Bronchial epithelial cell (primary cell): ENCODE data around the gene ADCY9. TPM values are rescaled to one million over a fixed set of nuclear protein-coding genes. Genes with fewer than 3 reads are reported as not detected.

Source experiments
- DNase-seq: peaks from one replicate; pipeline ENCODE4 v3.0.0-alpha.2; 2010; ENCODE audit warnings: low read depth
- FAIRE-seq: peaks from 2 replicates; lab custom pipeline; 2011; peaks lifted over from hg19 to GRCh38; lab: Jason Lieb, UNC
- H3K27me3 ChIP-seq: 2 replicates; pipeline ENCODE4 v1.5.1; 2011; ENCODE audit warnings: low read length; ENCODE audit not compliant: control insufficient read depth, insufficient read depth
- H3K36me3 ChIP-seq: 2 replicates; pipeline ENCODE4 v1.5.1; 2011; ENCODE audit warnings: low read length; ENCODE audit not compliant: control insufficient read depth, insufficient read depth
- H3K4me3 ChIP-seq: 2 replicates; pipeline ENCODE4 v1.5.1; 2011; ENCODE audit warnings: mild to moderate bottlenecking, low read depth, low read length, control low read depth
- total RNA-seq: library from RNA; depleted of rRNA; stranded (reverse); fragments of >200 nt; gene quantifications from 2 replicates; pipeline ENCODE4 v1.2.1, GENCODE V29; 2014
- TF ChIP-seq, protein P1 (sequence below): IDR thresholded peaks from 2 replicates; pipeline ENCODE4 v1.5.1; 2011; ENCODE audit warnings: mild to moderate bottlenecking, moderate library complexity, low read length, control low read depth, inconsistent platforms; ENCODE audit not compliant: insufficient read depth, severe bottlenecking

Gene ADCY9
- total RNA-seq, 1 donor from 2014 or later, result 11.3 TPM

DNA sequence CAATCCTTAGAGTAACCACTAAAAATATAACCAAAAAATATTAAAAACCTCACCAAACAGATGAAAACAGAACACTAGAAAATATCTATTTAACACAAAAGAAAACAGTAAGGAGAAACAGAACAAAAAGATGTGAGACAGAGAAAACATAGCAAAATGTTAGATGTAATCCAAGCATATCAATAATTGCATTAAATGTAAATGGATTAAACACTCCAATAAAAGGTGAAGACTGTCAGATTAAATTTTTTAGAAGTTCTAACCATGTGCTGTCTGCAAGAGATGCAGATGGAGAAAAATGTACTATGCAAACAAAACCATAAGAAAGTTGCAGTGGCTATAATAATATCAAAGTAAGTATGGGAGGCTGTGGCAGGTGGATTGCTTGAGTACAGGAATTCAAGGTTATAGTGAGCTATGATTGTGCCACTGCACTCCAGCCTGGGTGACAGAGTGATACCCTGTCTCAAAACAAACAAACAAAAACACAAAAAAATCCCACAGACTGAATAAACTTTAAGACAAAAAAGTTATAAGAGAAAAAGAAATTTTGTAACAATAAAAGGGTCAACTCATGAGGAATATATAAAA lies 53.9 kb downstream of the ADCY9 start:
- FAIRE-seq, result no peak
- no peak for DNase-seq
- H3K36me3 ChIP-seq, result no peaks in the 10 kb centered on the region
- no peaks in the 10 kb centered on the region for H3K27me3 ChIP-seq
- H3K4me3 ChIP-seq, result no peak overlapping the region
- TF ChIP-seq, protein P1, sequence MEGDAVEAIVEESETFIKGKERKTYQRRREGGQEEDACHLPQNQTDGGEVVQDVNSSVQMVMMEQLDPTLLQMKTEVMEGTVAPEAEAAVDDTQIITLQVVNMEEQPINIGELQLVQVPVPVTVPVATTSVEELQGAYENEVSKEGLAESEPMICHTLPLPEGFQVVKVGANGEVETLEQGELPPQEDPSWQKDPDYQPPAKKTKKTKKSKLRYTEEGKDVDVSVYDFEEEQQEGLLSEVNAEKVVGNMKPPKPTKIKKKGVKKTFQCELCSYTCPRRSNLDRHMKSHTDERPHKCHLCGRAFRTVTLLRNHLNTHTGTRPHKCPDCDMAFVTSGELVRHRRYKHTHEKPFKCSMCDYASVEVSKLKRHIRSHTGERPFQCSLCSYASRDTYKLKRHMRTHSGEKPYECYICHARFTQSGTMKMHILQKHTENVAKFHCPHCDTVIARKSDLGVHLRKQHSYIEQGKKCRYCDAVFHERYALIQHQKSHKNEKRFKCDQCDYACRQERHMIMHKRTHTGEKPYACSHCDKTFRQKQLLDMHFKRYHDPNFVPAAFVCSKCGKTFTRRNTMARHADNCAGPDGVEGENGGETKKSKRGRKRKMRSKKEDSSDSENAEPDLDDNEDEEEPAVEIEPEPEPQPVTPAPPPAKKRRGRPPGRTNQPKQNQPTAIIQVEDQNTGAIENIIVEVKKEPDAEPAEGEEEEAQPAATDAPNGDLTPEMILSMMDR, result no peak

DNA sequence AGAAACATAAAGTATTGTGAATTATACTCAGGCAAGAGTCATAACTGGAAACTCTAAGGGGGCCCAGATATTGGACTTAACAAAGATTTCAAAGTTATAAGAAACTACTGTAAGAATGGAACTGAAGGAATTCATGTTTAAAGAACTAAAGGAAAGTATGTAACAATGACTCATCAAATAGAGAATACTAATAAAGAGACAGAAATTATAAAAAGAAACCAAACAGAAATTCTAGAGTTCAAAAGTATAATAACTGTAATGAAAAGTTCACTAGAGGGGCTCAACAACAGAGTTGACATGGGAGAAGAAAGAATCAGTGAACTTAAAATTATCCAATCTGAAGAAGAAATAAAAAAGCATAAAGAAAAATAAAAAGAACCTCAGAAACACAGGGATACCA lies 55.4 kb downstream of the ADCY9 start:
- no peak for DNase-seq
- Histone ChIP-seq H3K4me3 (no peak overlapping the region), H3K27me3 (no peaks in the 10 kb centered on the region), H3K36me3 (no peaks in the 10 kb centered on the region)
- TF ChIP-seq, protein P1, result no peak
- FAIRE-seq, result no peak

DNA sequence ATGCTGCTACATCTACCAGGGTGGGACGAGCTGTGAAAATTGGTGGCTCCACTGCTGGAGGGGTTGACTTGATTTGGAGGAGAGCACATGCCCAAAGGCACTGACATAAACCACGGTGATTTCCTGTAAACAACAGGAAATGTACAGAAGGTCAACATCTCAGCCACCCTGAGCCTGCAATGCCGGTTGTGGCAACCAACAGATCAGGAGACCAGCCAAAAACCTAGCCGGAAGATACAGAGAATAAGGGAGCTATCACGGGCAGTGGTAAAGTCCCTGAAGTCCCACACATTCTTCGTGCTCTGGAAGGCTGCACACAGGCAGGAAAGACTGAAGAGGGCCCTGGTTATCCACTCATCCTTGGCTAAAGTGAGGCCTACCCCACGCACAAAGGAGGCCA lies 56.2 kb downstream of the ADCY9 start:
- TF ChIP-seq, protein P1, result no peak
- Histone ChIP-seq H3K27me3 (no peaks in the 10 kb centered on the region), H3K4me3 (no peak overlapping the region), H3K36me3 (no peaks in the 10 kb centered on the region)
- DNase-seq (no peak), FAIRE-seq (no peak)

DNA sequence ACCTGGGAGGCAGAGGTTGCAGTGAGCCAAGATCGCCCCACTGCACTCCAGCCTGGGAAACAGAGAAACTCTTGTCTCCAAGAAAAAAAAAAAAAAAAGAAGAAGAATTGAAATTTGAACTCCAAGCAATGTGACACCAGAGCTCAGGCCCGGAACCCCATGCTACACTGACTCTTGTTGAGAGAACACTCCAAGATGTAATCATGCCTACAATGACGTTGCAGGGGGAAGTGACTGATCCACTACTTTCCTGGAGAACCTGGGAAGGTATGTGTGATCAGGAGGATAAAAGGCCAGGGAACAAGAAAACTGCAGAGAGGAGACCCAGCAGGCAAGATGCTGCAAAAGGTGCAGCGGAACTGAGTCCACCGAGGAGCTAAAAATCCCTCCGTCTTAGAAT lies 57.9 kb downstream of the ADCY9 start:
- TF ChIP-seq, protein P1, result no peak
- H3K4me3 ChIP-seq, result no peak overlapping the region
- no peaks in the 10 kb centered on the region for H3K27me3 ChIP-seq
- DNase-seq (no peak), FAIRE-seq (no peak)
- H3K36me3 ChIP-seq, result no peaks in the 10 kb centered on the region

DNA sequence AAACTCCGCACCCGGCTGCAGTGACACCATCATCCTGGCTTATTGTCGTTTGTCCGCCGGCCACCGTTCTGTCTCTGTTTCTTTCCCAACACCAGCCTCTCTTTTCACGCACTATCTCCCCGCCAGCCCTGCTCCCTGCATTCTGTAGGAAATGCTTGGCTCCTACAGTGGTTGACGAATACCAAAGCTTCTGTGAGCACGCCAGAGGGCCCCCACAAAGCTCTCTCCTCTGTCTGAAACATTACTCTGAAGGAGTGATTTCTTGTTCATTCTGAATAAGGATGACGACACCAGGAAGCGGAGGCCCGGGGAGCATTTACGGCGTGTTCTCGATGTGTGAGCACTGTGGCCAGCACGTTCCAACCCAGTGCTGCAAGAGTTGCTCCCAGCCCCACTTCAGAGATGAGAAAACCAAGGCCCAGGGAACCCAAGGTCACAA lies 58.8 kb downstream of the ADCY9 start:
- DNase-seq, result no peak
- Histone ChIP-seq H3K36me3 (no peaks in the 10 kb centered on the region), H3K27me3 (no peaks in the 10 kb centered on the region), H3K4me3 (no peak overlapping the region)
- TF ChIP-seq, protein P1, result no peak
- FAIRE-seq, result no peak
